Caco-2 (cell line): ENCODE data around the gene IMPACT. TPM values are rescaled to one million over a fixed set of nuclear protein-coding genes. Genes with fewer than 3 reads are reported as not detected.

ENCODE experiments used
- BruUV-seq: library from RNA; stranded (reverse); fragments of 400-500 nt; replicated peaks from 2 replicates; lab custom pipeline; 2021; lab: Mats Ljungman, UMichigan
- CTCF ChIA-PET: fragments of 300-600 bp; sonication (Branson Sonifier 250); formaldehyde crosslinking; loops from one replicate; lab custom pipeline; 2022; ENCODE audit warnings: antibody characterized with exemption; lab: Charles Lee
- POLR2A ChIA-PET: fragments of 300-600 bp; sonication (Branson Sonifier 250); formaldehyde crosslinking; loops from one replicate; lab custom pipeline; 2022; ENCODE audit warnings: antibody characterized with exemption; lab: Charles Lee
- DNase-seq, 2 experiments: peaks; one replicate each; pipeline versions ENCODE4 v3.0.0 to v3.0.0-alpha.2; 2020 to 2022
- H3K27me3 ChIP-seq: replicated peaks from 2 replicates; pipeline ENCODE4 v1.6.0; 2011; ENCODE audit warnings: low read length; ENCODE audit not compliant: control insufficient read depth, insufficient read depth
- H3K36me3 ChIP-seq: 2 replicates; pipeline ENCODE4 v1.5.1; 2011; ENCODE audit warnings: low read length; ENCODE audit not compliant: control insufficient read depth, insufficient read depth
- H3K4me1 ChIP-seq: fragments of 250-450 bp; sonication (Bioruptor Pico); 2 replicates; pipeline ENCODE4 v1.5.1; 2020; ENCODE audit warnings: mild to moderate bottlenecking
- H3K4me3 ChIP-seq: 2 replicates; pipeline ENCODE4 v1.5.1; 2011; ENCODE audit warnings: low read depth, mild to moderate bottlenecking, control low read depth, low read length
- H3K9me3 ChIP-seq: fragments of 250-450 bp; sonication (Bioruptor Pico); 2 replicates; pipeline ENCODE4 v1.5.1; 2020; ENCODE audit warnings: mild to moderate bottlenecking, moderate library complexity
- H3K27ac Mint-ChIP-seq: one replicate; pipeline ENCODE4 v1.8.0; 2022; ENCODE audit warnings: mixed read lengths; ENCODE audit not compliant: unreplicated experiment
- H3K27me3 Mint-ChIP-seq: one replicate; pipeline ENCODE4 v1.8.0; 2022; ENCODE audit warnings: mixed read lengths; ENCODE audit not compliant: insufficient read depth, unreplicated experiment
- H3K36me3 Mint-ChIP-seq: one replicate; pipeline ENCODE4 v1.8.0; 2022; ENCODE audit warnings: mild to moderate bottlenecking, mixed read lengths; ENCODE audit not compliant: insufficient read depth, unreplicated experiment
- H3K4me1 Mint-ChIP-seq: one replicate; pipeline ENCODE4 v1.8.0; 2022; ENCODE audit warnings: low read depth, mixed read lengths; ENCODE audit not compliant: unreplicated experiment
- H3K4me3 Mint-ChIP-seq: one replicate; pipeline ENCODE4 v1.8.0; 2022; ENCODE audit warnings: mild to moderate bottlenecking, moderate library complexity, mixed read lengths; ENCODE audit not compliant: unreplicated experiment
- H3K9me3 Mint-ChIP-seq: one replicate; pipeline ENCODE4 v1.8.0; 2022; ENCODE audit warnings: mixed read lengths; ENCODE audit not compliant: unreplicated experiment
- CTCF ChIP-seq, 2 experiments: fragments of 200-600 bp in 1 of 2; IDR thresholded peaks; 1 replicate in 1 of 2; 2 replicates in 1 of 2; pipeline versions ENCODE4 v1.5.1 to v1.8.0; 2011 to 2022; ENCODE audit warnings: antibody characterized with exemption in 1 of 2, control low read depth in 1 of 2, inconsistent platforms in 1 of 2, low read depth in 1 of 2, low read length in 1 of 2, mild to moderate bottlenecking in 1 of 2, moderate library complexity in 1 of 2; ENCODE audit not compliant: insufficient read depth in 1 of 2, severe bottlenecking in 1 of 2, unreplicated experiment in 1 of 2
- intact Hi-C: fragments of 100-400 bp; cut with micrococcal nuclease; formaldehyde crosslinking; loops from one replicate; pipeline ENCODE4 v1.10.0; 2022; ENCODE audit not compliant: unreplicated experiment
- total RNA-seq: library from RNA; stranded (reverse); gene quantifications from 2 replicates; pipeline ENCODE4 v1.2.3, GENCODE V29; 2022

The IMPACT gene
- total RNA-seq, 1 experiment from 2014 or later, result 20.6 TPM

GRCh38 chr18:24497031-24497754 is 70.7 kb downstream of the IMPACT start:
- H3K27me3 Mint-ChIP-seq, result no peaks in the 10 kb centered on the region
- DNase-seq, result no peak
- ChIA-PET CTCF (no interaction called here), POLR2A (no interaction called here)
- Histone ChIP-seq H3K9me3 (no peaks in the 10 kb centered on the region), H3K4me1 (peaks cover 5% of the 10 kb centered on the region; the same call in 1 of the 2 replicates), H3K36me3 (no peaks in the 10 kb centered on the region), H3K4me3 (no peak overlapping the region), H3K27me3 (no peaks in the 10 kb centered on the region)
- peaks cover 7% of the 10 kb centered on the region for H3K4me1 Mint-ChIP-seq
- BruUV-seq, result no TSS peak
- intact Hi-C loops, result no loop called here
- peaks cover 15% of the 10 kb centered on the region for H3K9me3 Mint-ChIP-seq
- no peaks in the 10 kb centered on the region for H3K36me3 Mint-ChIP-seq
- H3K27ac Mint-ChIP-seq, result no peak overlapping the region
- no peak overlapping the region for H3K4me3 Mint-ChIP-seq
- no peak for TF ChIP-seq CTCF (IDR thresholded peaks at IDR 0.05; ENCODE audit: insufficient read depth in 1 of 2, low read depth in 1 of 2, low read length in 1 of 2, severe bottlenecking in 1 of 2, unreplicated experiment in 1 of 2)

DNA sequence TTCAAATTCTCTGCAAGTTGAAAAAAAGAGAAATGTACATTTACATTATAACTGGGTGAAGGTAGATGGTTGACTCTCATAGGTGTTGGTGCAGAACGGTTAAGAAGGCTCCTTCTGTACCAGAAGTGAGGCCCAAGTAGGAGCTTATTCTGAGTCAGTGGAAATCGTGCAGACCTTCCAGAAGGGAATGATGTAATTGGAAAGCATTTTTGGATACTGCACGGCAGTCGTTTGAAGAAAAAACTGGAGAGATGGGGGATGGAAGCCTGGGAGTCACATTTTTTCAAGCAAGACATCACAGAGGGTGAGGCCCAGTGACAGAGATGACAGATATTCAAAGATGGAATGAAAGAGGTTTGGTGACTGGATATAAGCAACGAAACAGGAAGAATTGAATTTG is 73.3 kb downstream of the IMPACT start:
- H3K9me3 ChIP-seq, result no peaks in the 10 kb centered on the region
- DNase-seq, result no peak
- Mint-ChIP-seq H3K4me1 (peaks cover 13% of the 10 kb centered on the region), H3K27ac (no peak overlapping the region), H3K27me3 (no peaks in the 10 kb centered on the region), H3K4me3 (no peak overlapping the region), H3K9me3 (peaks cover 15% of the 10 kb centered on the region), H3K36me3 (no peaks in the 10 kb centered on the region)
- no peaks in the 10 kb centered on the region for H3K36me3 ChIP-seq
- intact Hi-C loops, result no loop called here
- BruUV-seq, result no TSS peak
- POLR2A ChIA-PET, result no interaction called here
- TF ChIP-seq CTCF (IDR thresholded peaks at IDR 0.05; ENCODE audit: insufficient read depth in 1 of 2, low read depth in 1 of 2, low read length in 1 of 2, severe bottlenecking in 1 of 2, unreplicated experiment in 1 of 2), result no peak
- H3K4me1 ChIP-seq, result peaks cover 13% of the 10 kb centered on the region
- H3K27me3 ChIP-seq, result no peaks in the 10 kb centered on the region
- no peak overlapping the region for H3K4me3 ChIP-seq
- CTCF ChIA-PET, result interaction anchor here (1.6 kb wide), 1 partner anchor 11 kb away, joined by 9 read pairs; no protein-coding TSS in a partner anchor

DNA sequence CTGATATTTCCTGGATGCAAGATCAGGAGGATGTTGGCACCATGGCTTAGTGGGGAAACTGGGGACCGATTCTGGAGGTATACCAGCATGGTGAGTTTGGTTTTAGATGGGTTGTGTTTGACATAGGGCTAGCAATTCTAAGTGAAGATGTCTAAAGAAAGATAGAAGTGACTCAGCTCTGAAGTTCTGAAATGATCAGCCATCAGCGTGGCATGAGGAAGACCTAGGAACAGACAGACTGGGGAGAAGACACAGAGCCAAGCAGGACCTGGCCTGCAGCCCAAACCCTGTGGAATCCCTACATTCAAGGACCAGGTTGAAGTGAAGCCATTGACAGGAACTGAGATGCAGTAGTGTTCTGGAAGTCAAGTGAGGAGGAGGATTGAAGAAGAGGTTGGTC is 73.7 kb downstream of the IMPACT start:
- no TSS peak for BruUV-seq
- Histone ChIP-seq H3K4me1 (peaks cover 13% of the 10 kb centered on the region), H3K9me3 (no peaks in the 10 kb centered on the region), H3K36me3 (no peaks in the 10 kb centered on the region), H3K4me3 (no peak overlapping the region), H3K27me3 (no peaks in the 10 kb centered on the region)
- ChIA-PET POLR2A (no interaction called here), CTCF (no interaction called here)
- no peak for DNase-seq
- Mint-ChIP-seq H3K9me3 (peaks cover 15% of the 10 kb centered on the region), H3K27ac (no peak overlapping the region), H3K36me3 (no peaks in the 10 kb centered on the region), H3K4me1 (peaks cover 13% of the 10 kb centered on the region), H3K4me3 (no peak overlapping the region), H3K27me3 (no peaks in the 10 kb centered on the region)
- TF ChIP-seq CTCF (IDR thresholded peaks at IDR 0.05; ENCODE audit: insufficient read depth in 1 of 2, low read depth in 1 of 2, low read length in 1 of 2, severe bottlenecking in 1 of 2, unreplicated experiment in 1 of 2), result no peak
- intact Hi-C loops, result no loop called here
